Measurements from ENCODE around the gene SOBP.
"Not testable (repeated sequence)": the region's sequence is repeated elsewhere in the genome, so short reads cannot be mapped to it uniquely, and the experiment has no call there.

The SOBP gene

GRCh38 chr6:107488875-107489635 is 862 bp upstream of the SOBP start:
- peak in 1 of 2 experiments; percentile 12 for DNase-seq (ENCODE audit: low read depth in 2 of 2)

- peak in 1 of 2 experiments; percentile 2 for DNase-seq (ENCODE audit: low read depth in 2 of 2)
Observed at GRCh38 chr6:107490566-107491137, 735 bp downstream of the SOBP start.

- DNase-seq (ENCODE audit: low read depth in 2 of 2): peak in 1 of 2 experiments; percentile 1
Observed at GRCh38 chr6:107491138-107491609, 1.3 kb downstream of the SOBP start.

- DNase-seq (ENCODE audit: low read depth in 2 of 2): no peak
Observed at GRCh38 chr6:107491760-107492660, 2.1 kb downstream of the SOBP start.

- DNase-seq (ENCODE audit: low read depth in 2 of 2): no peak
Observed at GRCh38 chr6:107493158-107494057, 3.5 kb downstream of the SOBP start.

GRCh38 chr6:107495196-107495643 is 5.3 kb downstream of the SOBP start:
- DNase-seq (ENCODE audit: low read depth in 2 of 2): no peak

GRCh38 chr6:107495971-107496370 is 6.1 kb downstream of the SOBP start:
- no peak for DNase-seq (ENCODE audit: low read depth in 2 of 2)

- no peak for DNase-seq (ENCODE audit: low read depth in 2 of 2)
Observed at GRCh38 chr6:107496892-107497684, 7.2 kb downstream of the SOBP start.

GRCh38 chr6:107504270-107505026 is 14.5 kb downstream of the SOBP start:
- no peak for DNase-seq (ENCODE audit: low read depth in 2 of 2)

- DNase-seq (ENCODE audit: low read depth in 2 of 2): no peak
Observed at GRCh38 chr6:107506145-107506544, 16.2 kb downstream of the SOBP start.

GRCh38 chr6:107509506-107509905 is 19.6 kb downstream of the SOBP start:
- no peak for DNase-seq (ENCODE audit: low read depth in 2 of 2)

- no peak for DNase-seq (ENCODE audit: low read depth in 2 of 2)
Observed at GRCh38 chr6:107510108-107510507, 20.2 kb downstream of the SOBP start.

GRCh38 chr6:107511511-107511993 is 21.6 kb downstream of the SOBP start:
- DNase-seq (ENCODE audit: low read depth in 2 of 2): no peak

- no peak for DNase-seq (ENCODE audit: low read depth in 2 of 2)
Observed at GRCh38 chr6:107513214-107513613, 23.3 kb downstream of the SOBP start.

GRCh38 chr6:107515955-107516354 is 26.0 kb downstream of the SOBP start:
- DNase-seq (ENCODE audit: low read depth in 2 of 2): no peak

GRCh38 chr6:107517274-107517673 is 27.4 kb downstream of the SOBP start:
- no peak for DNase-seq (ENCODE audit: low read depth in 2 of 2)

GRCh38 chr6:107519224-107519623 is 29.3 kb downstream of the SOBP start:
- DNase-seq (ENCODE audit: low read depth in 2 of 2): not testable (repeated sequence)

GRCh38 chr6:107520706-107521105 is 30.8 kb downstream of the SOBP start:
- not testable (repeated sequence) for DNase-seq (ENCODE audit: low read depth in 2 of 2)

GRCh38 chr6:107523054-107523791 is 33.3 kb downstream of the SOBP start:
- no peak for DNase-seq (ENCODE audit: low read depth in 2 of 2)

Data from stimulated activated CD4-positive, alpha-beta T cell treated with anti-CD3 and anti-CD28 coated beads, Interleukin-12 subunit alpha, Interleukin-12 subunit beta, amount 100 ng/mL, for 24 hours (primary cell).